HEK293 (cell line): ENCODE measurements around the gene LSG1.
"Not testable (repeated sequence)": the region's sequence is repeated elsewhere in the genome, so short reads cannot be mapped to it uniquely, and the experiment has no call there.

Experiments used
- CTCF ChIA-PET: fragments of 350-600 bp; formaldehyde crosslinking; extraction: SDS; loops from one replicate; lab custom pipeline; 2021; ENCODE audit warnings: antibody characterized with exemption; lab: Yijun Ruan, JAX
- POLR2A ChIA-PET: fragments of 300-600 bp; formaldehyde crosslinking; extraction: SDS; loops from one replicate; lab custom pipeline; 2020; ENCODE audit warnings: antibody characterized with exemption, inconsistent platforms; lab: Yijun Ruan, JAX
- H3K27ac ChIP-seq: fragments of 200-500 bp; sonication (Bioruptor generic); 2 replicates; pipeline ENCODE4 v1.5.1; 2014; ENCODE audit warnings: low read depth, low read length, control low read depth, inconsistent platforms; ENCODE audit errors: extremely low read depth
- H3K36me3 ChIP-seq, 2 experiments: fragments of 200-500 bp in 1 of 2; sonication (Bioruptor generic) in 1 of 2; 1 replicate in 1 of 2; 2 replicates in 1 of 2; pipeline ENCODE4 v1.5.1; 2014 to 2017; ENCODE audit warnings: inconsistent platforms in 2 of 2, low read length in 2 of 2; ENCODE audit not compliant: control insufficient read depth in 2 of 2, insufficient read depth in 1 of 2
- H3K4me1 ChIP-seq: fragments of 200-500 bp; sonication (Bioruptor generic); 2 replicates; pipeline ENCODE4 v1.5.1; 2014; ENCODE audit warnings: mild to moderate bottlenecking, low read length, inconsistent platforms; ENCODE audit not compliant: control insufficient read depth, insufficient read depth
- H3K4me3 ChIP-seq: 2 replicates; pipeline ENCODE4 v1.5.1; 2011; ENCODE audit warnings: low read depth, mild to moderate bottlenecking, control low read depth, low read length, moderate library complexity
- H3K9me3 ChIP-seq: fragments of 200-500 bp; sonication (Bioruptor generic); 2 replicates; pipeline ENCODE4 v1.5.1; 2014; ENCODE audit warnings: low read depth, low read length, inconsistent platforms; ENCODE audit not compliant: control insufficient read depth, insufficient read depth
- HOXD13 ChIP-seq: sonication (generic); formaldehyde crosslinking; IDR thresholded peaks from 2 replicates; pipeline ENCODE4 v1.8.0; 2022; ENCODE audit warnings: missing genetic modification reagents, borderline replicate concordance
- PRDM1 ChIP-seq: fragments of 450-650 bp; formaldehyde crosslinking; IDR thresholded peaks from 2 replicates; pipeline ENCODE4; 2016; ENCODE audit warnings: missing biosample characterization, missing genetic modification characterization
- TCF7L2 ChIP-seq: IDR thresholded peaks from 2 replicates; pipeline ENCODE4 v1.6.1; 2011; ENCODE audit warnings: low read depth, mild to moderate bottlenecking, inconsistent platforms, low read length, moderate library complexity, borderline replicate concordance
- ZBTB20 ChIP-seq: fragments of 450-650 bp; formaldehyde crosslinking; IDR thresholded peaks from 2 replicates; pipeline ENCODE4 v1.5.1; 2016; ENCODE audit warnings: missing biosample characterization, missing genetic modification characterization
- ZBTB7A ChIP-seq: fragments of 450-650 bp; formaldehyde crosslinking; IDR thresholded peaks from 2 replicates; pipeline ENCODE4 v1.5.1; 2016; ENCODE audit warnings: low read depth, missing biosample characterization, missing genetic modification characterization
- ZNF121 ChIP-seq: fragments of 450-650 bp; formaldehyde crosslinking; IDR thresholded peaks from 2 replicates; pipeline ENCODE4 v1.5.1; 2016; ENCODE audit warnings: missing biosample characterization, missing genetic modification characterization
- ZNF138 ChIP-seq: fragments of 450-650 bp; formaldehyde crosslinking; IDR thresholded peaks from 2 replicates; pipeline ENCODE4 v1.5.1; 2016; ENCODE audit warnings: missing biosample characterization, missing genetic modification characterization, borderline replicate concordance
- ZNF24 ChIP-seq: fragments of 450-650 bp; formaldehyde crosslinking; IDR thresholded peaks from 2 replicates; pipeline ENCODE4 v1.5.1; 2016; ENCODE audit warnings: missing biosample characterization, missing genetic modification characterization
- ZNF311 ChIP-seq: fragments of 450-650 bp; formaldehyde crosslinking; IDR thresholded peaks from 2 replicates; pipeline ENCODE4 v1.5.1; 2017; ENCODE audit warnings: missing biosample characterization, missing genetic modification characterization, borderline replicate concordance
- ZNF341 ChIP-seq: fragments of 450-650 bp; formaldehyde crosslinking; IDR thresholded peaks from 2 replicates; pipeline ENCODE4; 2016; ENCODE audit warnings: low read depth, missing biosample characterization, missing genetic modification characterization
- ZNF37A ChIP-seq: fragments of 450-650 bp; IDR thresholded peaks from 2 replicates; pipeline ENCODE4 v1.5.1; 2018; ENCODE audit warnings: missing biosample characterization, missing genetic modification characterization
- ZNF391 ChIP-seq: fragments of 450-650 bp; formaldehyde crosslinking; IDR thresholded peaks from 2 replicates; pipeline ENCODE4 v1.5.1; 2016; ENCODE audit warnings: low read depth, missing biosample characterization, missing genetic modification characterization, borderline replicate concordance
- ZNF404 ChIP-seq: fragments of 450-650 bp; formaldehyde crosslinking; IDR thresholded peaks from 2 replicates; pipeline ENCODE4 v1.5.1; 2017; ENCODE audit warnings: missing biosample characterization, missing genetic modification characterization
- ZNF623 ChIP-seq: fragments of 450-650 bp; formaldehyde crosslinking; IDR thresholded peaks from 2 replicates; pipeline ENCODE4 v1.5.1; 2016; ENCODE audit warnings: missing biosample characterization, missing genetic modification characterization
- ZNF777 ChIP-seq: fragments of 450-650 bp; formaldehyde crosslinking; IDR thresholded peaks from 2 replicates; pipeline ENCODE4 v1.5.1; 2017; ENCODE audit warnings: missing biosample characterization, missing genetic modification characterization, borderline replicate concordance
- ZNF792 ChIP-seq: fragments of 450-650 bp; formaldehyde crosslinking; IDR thresholded peaks from 2 replicates; pipeline ENCODE4 v1.5.1; 2016; ENCODE audit warnings: missing biosample characterization, missing genetic modification characterization
- ZSCAN30 ChIP-seq: fragments of 450-650 bp; IDR thresholded peaks from 2 replicates; pipeline ENCODE4 v1.5.1; 2018; ENCODE audit warnings: missing biosample characterization, mild to moderate bottlenecking, missing genetic modification characterization, moderate library complexity
- TF ChIP-seq, protein P1 (sequence below): fragments of 450-650 bp; formaldehyde crosslinking; IDR thresholded peaks from 2 replicates; pipeline ENCODE4 v1.5.1; 2016; ENCODE audit warnings: missing biosample characterization, missing genetic modification characterization
- TF ChIP-seq, protein P2 (sequence below): fragments of 450-650 bp; formaldehyde crosslinking; IDR thresholded peaks from 2 replicates; pipeline ENCODE4 v1.5.1; 2016; ENCODE audit warnings: missing biosample characterization, missing genetic modification characterization
- TF ChIP-seq, protein P3 (sequence below): fragments of 450-650 bp; formaldehyde crosslinking; IDR thresholded peaks from 2 replicates; pipeline ENCODE4 v1.5.1; 2016; ENCODE audit warnings: missing biosample characterization, missing genetic modification characterization
- TF ChIP-seq, protein P4 (sequence below): fragments of 450-650 bp; formaldehyde crosslinking; IDR thresholded peaks from 2 replicates; pipeline ENCODE4 v1.5.1; 2017; ENCODE audit warnings: missing biosample characterization, mild to moderate bottlenecking, missing genetic modification characterization, moderate library complexity
- TF ChIP-seq, protein P5 (sequence below): fragments of 450-650 bp; formaldehyde crosslinking; IDR thresholded peaks from 2 replicates; pipeline ENCODE4 v1.5.1; 2017; ENCODE audit warnings: missing biosample characterization, missing genetic modification characterization

The LSG1 gene

DNA sequence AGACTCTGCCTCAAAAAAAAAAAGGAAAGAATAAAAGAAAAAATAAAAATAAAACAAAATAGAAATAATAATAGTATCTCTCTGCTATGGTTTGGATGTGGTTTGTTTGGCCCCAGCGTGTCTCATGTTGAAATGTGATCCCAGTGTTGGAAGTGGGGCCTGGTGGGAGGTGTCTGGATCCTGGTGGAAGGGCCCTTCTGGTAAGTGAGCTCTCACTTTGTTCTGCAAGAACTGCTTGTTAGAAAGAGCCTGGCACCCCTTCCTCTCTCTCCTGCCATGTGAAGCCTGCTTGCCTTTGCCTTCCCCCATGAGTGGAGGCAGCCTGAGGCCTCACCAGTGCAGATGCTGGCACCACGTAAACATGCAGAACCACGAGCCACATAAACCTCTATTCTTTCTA lies 65.0 kb downstream of the LSG1 start:
- Histone ChIP-seq H3K9me3 (no peaks in the 10 kb centered on the region), H3K36me3 (peaks cover 0 to 5% of the 10 kb centered on the region in 2 experiments; a peak in 1 of 3 replicates), H3K4me1 (no peaks in the 10 kb centered on the region), H3K4me3 (no peak overlapping the region), H3K27ac (no peak overlapping the region)
- POLR2A ChIA-PET: no interaction called here
- CTCF ChIA-PET: no interaction called here
- TF ChIP-seq, protein P1, sequence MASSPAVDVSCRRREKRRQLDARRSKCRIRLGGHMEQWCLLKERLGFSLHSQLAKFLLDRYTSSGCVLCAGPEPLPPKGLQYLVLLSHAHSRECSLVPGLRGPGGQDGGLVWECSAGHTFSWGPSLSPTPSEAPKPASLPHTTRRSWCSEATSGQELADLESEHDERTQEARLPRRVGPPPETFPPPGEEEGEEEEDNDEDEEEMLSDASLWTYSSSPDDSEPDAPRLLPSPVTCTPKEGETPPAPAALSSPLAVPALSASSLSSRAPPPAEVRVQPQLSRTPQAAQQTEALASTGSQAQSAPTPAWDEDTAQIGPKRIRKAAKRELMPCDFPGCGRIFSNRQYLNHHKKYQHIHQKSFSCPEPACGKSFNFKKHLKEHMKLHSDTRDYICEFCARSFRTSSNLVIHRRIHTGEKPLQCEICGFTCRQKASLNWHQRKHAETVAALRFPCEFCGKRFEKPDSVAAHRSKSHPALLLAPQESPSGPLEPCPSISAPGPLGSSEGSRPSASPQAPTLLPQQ (tag by site-specific recombination): no peak
- no peak for TF ChIP-seq HOXD13 (CRISPR knock-in tag)
- TF ChIP-seq ZNF777 (tag by site-specific recombination): no peak
- TF ChIP-seq, protein P2, sequence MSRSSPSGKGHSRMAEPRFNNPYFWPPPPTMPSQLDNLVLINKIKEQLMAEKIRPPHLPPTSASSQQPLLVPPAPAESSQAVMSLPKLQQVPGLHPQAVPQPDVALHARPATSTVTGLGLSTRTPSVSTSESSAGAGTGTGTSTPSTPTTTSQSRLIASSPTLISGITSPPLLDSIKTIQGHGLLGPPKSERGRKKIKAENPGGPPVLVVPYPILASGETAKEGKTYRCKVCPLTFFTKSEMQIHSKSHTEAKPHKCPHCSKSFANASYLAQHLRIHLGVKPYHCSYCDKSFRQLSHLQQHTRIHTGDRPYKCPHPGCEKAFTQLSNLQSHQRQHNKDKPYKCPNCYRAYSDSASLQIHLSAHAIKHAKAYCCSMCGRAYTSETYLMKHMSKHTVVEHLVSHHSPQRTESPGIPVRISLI: no peak
- TF ChIP-seq ZNF792 (tag by site-specific recombination): no peak
- no peak for TF ChIP-seq PRDM1 (tag by site-specific recombination)
- TF ChIP-seq ZNF24: no peak
- no peak for TF ChIP-seq ZSCAN30 (tag by site-specific recombination)
- no peak for TF ChIP-seq ZNF391
- TF ChIP-seq ZNF311 (tag by site-specific recombination): no peak

DNA sequence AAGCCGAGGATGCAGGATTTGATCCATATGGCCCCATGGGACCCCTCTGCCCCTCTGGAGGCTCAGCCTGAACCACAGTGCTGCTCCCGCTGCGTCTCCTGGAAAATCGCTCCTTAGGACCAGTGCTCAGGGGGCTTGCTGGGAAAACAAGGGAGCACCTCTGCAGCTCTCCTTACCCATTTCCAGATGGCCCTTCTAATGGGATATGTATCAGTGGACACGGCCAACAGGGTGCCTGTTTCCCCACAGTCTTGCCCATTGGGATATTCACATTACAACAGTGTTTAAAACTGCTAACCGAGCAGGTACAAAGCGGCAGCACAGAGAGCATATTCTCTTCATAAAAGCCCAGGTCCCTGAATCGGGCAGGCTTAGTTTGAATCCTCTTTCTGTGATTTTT lies 65.8 kb downstream of the LSG1 start:
- Histone ChIP-seq H3K36me3 (peaks cover 0 to 5% of the 10 kb centered on the region in 2 experiments; a peak in 1 of 3 replicates), H3K4me3 (no peak overlapping the region), H3K9me3 (no peaks in the 10 kb centered on the region), H3K4me1 (no peaks in the 10 kb centered on the region), H3K27ac (no peak overlapping the region)
- CTCF ChIA-PET: no interaction called here
- no peak for TF ChIP-seq ZNF37A (tag by site-specific recombination)
- TF ChIP-seq ZNF341: no peak
- TF ChIP-seq, protein P3, sequence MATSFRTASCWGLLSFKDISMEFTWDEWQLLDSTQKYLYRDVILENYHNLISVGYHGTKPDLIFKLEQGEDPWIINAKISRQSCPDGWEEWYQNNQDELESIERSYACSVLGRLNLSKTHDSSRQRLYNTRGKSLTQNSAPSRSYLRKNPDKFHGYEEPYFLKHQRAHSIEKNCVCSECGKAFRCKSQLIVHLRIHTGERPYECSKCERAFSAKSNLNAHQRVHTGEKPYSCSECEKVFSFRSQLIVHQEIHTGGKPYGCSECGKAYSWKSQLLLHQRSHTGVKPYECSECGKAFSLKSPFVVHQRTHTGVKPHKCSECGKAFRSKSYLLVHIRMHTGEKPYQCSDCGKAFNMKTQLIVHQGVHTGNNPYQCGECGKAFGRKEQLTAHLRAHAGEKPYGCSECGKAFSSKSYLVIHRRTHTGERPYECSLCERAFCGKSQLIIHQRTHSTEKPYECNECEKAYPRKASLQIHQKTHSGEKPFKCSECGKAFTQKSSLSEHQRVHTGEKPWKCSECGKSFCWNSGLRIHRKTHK (tag by site-specific recombination): no peak
- TF ChIP-seq ZNF404: no peak
- TF ChIP-seq, protein P4, sequence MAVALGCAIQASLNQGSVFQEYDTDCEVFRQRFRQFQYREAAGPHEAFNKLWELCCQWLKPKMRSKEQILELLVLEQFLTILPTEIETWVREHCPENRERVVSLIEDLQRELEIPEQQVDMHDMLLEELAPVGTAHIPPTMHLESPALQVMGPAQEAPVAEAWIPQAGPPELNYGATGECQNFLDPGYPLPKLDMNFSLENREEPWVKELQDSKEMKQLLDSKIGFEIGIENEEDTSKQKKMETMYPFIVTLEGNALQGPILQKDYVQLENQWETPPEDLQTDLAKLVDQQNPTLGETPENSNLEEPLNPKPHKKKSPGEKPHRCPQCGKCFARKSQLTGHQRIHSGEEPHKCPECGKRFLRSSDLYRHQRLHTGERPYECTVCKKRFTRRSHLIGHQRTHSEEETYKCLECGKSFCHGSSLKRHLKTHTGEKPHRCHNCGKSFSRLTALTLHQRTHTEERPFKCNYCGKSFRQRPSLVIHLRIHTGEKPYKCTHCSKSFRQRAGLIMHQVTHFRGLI: no peak
- TF ChIP-seq ZBTB20 (tag by site-specific recombination): no peak
- TF ChIP-seq ZNF121 (tag by site-specific recombination): no peak
- TF ChIP-seq ZNF623 (tag by site-specific recombination): no peak
- no peak for TF ChIP-seq ZBTB7A
- TF ChIP-seq TCF7L2: no peak
- TF ChIP-seq ZNF138 (tag by site-specific recombination): no peak
- TF ChIP-seq HOXD13 (CRISPR knock-in tag): no peak
- TF ChIP-seq, protein P5, sequence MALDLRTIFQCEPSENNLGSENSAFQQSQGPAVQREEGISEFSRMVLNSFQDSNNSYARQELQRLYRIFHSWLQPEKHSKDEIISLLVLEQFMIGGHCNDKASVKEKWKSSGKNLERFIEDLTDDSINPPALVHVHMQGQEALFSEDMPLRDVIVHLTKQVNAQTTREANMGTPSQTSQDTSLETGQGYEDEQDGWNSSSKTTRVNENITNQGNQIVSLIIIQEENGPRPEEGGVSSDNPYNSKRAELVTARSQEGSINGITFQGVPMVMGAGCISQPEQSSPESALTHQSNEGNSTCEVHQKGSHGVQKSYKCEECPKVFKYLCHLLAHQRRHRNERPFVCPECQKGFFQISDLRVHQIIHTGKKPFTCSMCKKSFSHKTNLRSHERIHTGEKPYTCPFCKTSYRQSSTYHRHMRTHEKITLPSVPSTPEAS: no peak
- POLR2A ChIA-PET: no interaction called here

DNA sequence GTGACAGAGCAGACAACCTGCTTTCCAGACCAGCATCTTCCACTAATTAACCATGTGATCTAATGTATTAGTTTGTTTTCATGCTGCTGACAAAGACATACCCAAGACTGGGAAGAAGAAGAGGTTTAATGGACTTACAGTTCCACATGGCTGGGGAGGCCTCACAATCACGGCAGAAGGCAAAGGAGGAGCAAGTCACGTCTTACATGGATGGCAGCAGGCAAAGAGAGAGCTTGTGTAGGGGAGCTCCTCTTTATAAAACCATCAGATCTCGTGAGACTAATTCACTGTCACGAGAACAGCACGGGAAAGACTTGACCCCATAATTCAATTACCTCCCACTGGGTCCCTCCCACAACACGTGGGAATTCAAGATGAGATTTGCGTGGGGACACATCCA lies 66.7 kb downstream of the LSG1 start:
- CTCF ChIA-PET: interaction anchor here (0.6 to 0.9 kb wide), 3 partner anchors 11 to 31 kb away, joined by 4 read pairs; no protein-coding TSS in a partner anchor
- POLR2A ChIA-PET, H3K9me3 ChIP-seq, H3K4me1 ChIP-seq, H3K4me3 ChIP-seq, H3K36me3 ChIP-seq, H3K27ac ChIP-seq: not testable (repeated sequence)
